Smooth muscle cell of the pulmonary artery (primary cell): ENCODE data around the gene CD200R1. TPM values are rescaled to one million over a fixed set of nuclear protein-coding genes. Genes with fewer than 3 reads are reported as not detected.

ENCODE experiments used
- total RNA-seq: library from RNA; depleted of rRNA; stranded (reverse); fragments of >200 nt; gene quantifications from 2 replicates; pipeline ENCODE4 v1.2.3, GENCODE V29; 2014

CD200R1 gene, protein sequence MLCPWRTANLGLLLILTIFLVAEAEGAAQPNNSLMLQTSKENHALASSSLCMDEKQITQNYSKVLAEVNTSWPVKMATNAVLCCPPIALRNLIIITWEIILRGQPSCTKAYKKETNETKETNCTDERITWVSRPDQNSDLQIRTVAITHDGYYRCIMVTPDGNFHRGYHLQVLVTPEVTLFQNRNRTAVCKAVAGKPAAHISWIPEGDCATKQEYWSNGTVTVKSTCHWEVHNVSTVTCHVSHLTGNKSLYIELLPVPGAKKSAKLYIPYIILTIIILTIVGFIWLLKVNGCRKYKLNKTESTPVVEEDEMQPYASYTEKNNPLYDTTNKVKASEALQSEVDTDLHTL
- total RNA-seq = 0.07 TPM in 1 of 2 replicates, not detected in the other

GRCh38 chr3:112974894-112975293 lies at the start of gene CD200R1:
Gene CD200R1, minus strand, starts transcription at chr3:112975103. Its CDS starts 246 bp downstream, at chr3:112974857.

DNA sequence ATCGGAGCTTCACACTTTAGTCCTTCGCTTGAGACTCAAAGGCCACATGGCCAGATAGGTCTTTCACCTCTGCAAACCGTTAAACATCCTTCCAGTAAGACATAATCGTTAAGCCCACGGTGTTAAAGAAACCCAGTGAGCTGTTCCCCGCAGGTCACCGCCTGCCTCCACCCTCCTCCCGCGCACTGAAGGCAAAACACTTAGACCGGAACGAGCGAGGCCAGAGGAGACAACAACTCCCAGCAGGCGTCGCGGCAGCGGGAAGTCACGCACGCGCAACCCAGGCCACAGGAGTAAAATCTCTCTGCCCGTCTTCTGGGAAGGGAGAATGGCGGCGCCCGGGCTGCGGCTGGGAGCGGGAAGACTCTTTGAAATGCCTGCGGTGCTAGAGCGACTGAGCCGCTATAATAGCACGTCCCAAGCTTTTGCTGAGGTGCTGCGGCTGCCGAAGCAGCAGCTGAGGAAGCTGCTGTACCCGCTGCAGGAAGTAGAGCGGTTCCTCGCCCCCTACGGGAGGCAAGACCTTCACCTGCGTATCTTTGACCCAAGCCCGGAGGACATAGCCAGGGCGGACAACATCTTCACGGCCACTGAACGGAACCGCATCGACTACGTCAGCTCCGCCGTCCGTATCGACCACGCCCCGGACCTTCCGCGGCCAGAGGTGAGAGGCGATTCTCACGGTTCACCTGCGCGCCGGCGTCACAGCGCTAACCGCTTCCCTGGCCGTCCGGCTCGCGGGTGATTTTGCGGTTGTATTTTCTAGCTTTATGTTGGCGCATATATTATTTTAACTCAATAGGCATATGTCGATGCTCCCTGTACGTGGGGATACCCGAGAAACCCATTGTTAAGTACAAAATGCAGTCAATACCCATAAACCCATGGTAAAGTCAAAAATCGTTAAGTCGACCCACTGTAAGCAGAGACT lies 16.0 kb upstream of the CD200R1 start, which contains the start of gene GTPBP8:
Gene GTPBP8 (plus strand): TSS at position 313 of the 931 bp plus-strand sequence. CDS start 16 bp downstream, at position 329.

Other genes starting within 250 kb of the CD200R1 start
- gene CD200R1L, start 128.2 kb downstream of the CD200R1 start, total RNA-seq = not detected in 2 replicates
- 31.8 and 45.7 TPM in 2 replicates for gene GTPBP8, start 15.9 kb upstream of the CD200R1 start, total RNA-seq
- 7.6 and 15.6 TPM in 2 replicates for gene BOC, start 236.5 kb upstream of the CD200R1 start, total RNA-seq